ENCODE measurements around the gene C11orf91. TPM values are rescaled to one million over a fixed set of nuclear protein-coding genes. Genes with fewer than 3 reads are reported as not detected.
"Not testable (repeated sequence)": the region's sequence is repeated elsewhere in the genome, so short reads cannot be mapped to it uniquely, and the experiment has no call there.

The C11orf91 gene
- total RNA-seq, 1 experiment from 2014 or later, result not detected

DNA sequence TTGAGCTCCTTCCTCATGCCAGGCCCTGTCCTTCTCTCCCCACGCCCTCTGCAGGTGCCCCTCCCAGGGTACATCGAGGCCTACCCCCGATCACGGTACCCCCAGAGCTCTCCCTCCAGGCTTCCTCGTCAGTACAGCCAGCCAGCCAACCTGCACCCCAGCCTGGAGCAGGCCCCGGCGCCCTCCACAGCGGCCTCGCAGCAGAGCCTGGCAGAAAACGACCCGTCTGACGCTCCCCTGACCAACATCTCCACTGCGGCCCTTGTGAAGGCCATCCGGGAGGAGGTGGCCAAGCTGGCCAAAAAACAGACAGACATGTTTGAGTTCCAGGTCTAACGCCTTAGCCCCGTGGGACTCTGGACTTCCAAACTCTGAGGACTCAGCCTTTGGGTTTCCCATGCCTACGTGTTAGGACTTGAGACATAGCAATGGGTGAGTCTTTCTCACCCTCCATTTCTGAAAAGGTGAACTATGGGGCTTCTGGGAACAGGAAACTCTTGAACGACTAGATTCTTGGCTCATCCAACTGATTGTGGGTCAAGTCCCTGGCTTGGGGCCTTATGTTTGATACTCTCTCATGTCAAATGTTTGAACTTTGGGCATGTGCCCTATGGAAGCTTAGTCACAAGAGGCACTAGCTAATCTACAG is 32.7 kb downstream of the C11orf91 start:
- H3K36me3 ChIP-seq, result no peaks in the 10 kb centered on the region
- H3K4me3 ChIP-seq, result no peak overlapping the region
- DNase-seq, result no peak
- H3K27me3 ChIP-seq, result no peaks in the 10 kb centered on the region
- H3K9me3 ChIP-seq, result no peaks in the 10 kb centered on the region

DNA sequence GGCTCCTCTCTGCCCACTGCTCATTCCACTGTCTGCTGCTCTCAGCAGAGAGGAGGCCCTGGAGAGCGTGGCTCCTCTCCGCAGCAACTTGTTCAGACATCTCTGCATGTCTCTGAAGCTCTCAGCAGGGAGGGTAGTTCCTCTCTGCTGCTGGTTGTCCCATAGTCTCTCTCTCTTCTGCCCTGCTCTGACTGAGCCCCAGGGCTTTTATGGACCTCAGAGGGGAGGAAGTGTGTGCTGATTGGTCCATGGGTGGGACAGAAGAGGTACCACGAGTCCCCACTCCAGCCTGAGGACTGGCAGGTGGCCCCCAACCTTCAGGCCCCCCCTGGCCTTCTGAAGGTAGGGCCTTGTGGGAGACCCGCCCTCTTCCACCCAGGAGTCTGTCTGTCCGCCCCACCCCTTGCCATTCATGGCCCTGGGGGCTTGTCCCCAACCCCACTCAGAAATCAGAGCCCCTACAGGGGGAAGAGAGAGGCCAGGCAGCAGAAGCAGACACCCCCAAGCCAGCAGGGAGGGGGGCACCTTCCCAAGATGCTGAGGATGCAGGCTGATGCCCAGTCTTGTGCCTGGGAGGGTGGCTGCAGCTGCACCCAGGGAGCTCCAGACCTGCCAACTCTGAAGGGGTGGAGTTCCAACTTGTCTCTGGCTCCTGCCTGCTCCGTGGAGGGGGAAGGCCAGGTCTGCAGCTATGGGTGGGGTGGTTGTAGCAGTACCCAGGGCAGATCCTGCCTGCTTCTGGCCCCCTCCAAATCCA is 35.1 kb downstream of the C11orf91 start:
- H3K4me3 ChIP-seq, result no peak overlapping the region
- no peaks in the 10 kb centered on the region for H3K27me3 ChIP-seq
- no peaks in the 10 kb centered on the region for H3K9me3 ChIP-seq
- no peak for DNase-seq
- no peaks in the 10 kb centered on the region for H3K36me3 ChIP-seq

DNA sequence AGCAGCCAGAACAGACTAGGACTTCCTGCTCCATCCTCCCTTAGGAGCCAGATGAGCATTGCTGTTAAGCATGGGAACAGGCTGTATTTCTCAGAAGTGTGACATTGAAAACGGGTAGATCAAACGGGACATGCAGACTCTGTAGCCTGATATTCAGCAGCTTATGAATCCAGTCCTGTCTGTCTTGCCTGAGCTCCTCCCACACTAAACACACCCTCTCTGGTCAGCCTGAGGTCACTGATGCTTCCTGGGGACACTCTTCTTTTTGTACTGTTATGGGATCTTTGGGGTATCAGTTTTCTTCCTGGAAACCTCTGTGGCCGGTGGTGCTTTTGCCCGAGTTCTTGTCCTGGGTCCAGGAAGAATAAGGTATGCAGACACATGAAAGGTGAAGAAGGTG is 35.8 kb downstream of the C11orf91 start:
- DNase-seq, result no peak
- Histone ChIP-seq H3K4me3 (no peak overlapping the region), H3K36me3 (no peaks in the 10 kb centered on the region), H3K9me3 (no peaks in the 10 kb centered on the region), H3K27me3 (no peaks in the 10 kb centered on the region)

DNA sequence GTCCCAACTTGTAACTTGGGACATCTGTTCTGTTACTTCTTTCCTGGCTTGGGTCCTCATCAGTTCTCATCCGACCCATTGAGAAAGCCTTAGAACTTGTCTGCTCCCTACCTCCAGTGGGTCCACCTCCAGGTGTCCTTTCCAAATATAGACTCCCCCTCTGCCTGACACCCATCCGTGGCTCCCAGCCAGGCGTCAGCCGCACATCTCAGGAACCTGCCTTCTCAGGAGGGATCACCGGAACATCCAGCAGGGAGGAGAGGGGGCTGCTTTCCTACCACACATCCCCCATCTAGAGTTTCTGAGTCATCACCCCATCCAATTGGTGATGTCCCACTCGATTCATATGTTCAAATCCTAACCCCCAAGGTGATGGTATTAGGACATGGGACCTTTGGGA is 36.5 kb downstream of the C11orf91 start:
- Histone ChIP-seq H3K27me3 (no peaks in the 10 kb centered on the region), H3K4me3 (no peak overlapping the region), H3K9me3 (no peaks in the 10 kb centered on the region), H3K36me3 (no peaks in the 10 kb centered on the region)
- DNase-seq, result no peak

DNA sequence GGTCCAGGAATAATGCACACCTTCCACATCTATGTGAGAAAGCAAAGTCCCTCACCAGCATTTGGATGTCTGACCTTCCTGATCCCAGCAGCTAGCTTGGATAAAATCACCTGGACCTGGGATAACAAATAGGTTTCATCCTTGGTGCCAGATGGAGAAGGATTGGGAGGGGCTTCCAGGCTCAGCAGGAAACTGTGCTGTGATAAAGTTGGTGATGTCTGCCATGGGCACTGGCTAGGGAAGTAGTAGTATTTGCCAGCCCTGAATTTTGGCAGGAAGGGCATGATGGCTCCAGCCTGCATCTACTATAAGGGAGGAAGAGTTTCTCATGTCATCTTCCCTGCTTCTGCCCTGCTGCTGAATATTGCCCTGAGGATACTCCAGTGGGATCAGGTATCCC is 37.5 kb downstream of the C11orf91 start:
- no peaks in the 10 kb centered on the region for H3K36me3 ChIP-seq
- no peak for DNase-seq
- no peaks in the 10 kb centered on the region for H3K9me3 ChIP-seq
- no peaks in the 10 kb centered on the region for H3K27me3 ChIP-seq
- no peak overlapping the region for H3K4me3 ChIP-seq

DNA sequence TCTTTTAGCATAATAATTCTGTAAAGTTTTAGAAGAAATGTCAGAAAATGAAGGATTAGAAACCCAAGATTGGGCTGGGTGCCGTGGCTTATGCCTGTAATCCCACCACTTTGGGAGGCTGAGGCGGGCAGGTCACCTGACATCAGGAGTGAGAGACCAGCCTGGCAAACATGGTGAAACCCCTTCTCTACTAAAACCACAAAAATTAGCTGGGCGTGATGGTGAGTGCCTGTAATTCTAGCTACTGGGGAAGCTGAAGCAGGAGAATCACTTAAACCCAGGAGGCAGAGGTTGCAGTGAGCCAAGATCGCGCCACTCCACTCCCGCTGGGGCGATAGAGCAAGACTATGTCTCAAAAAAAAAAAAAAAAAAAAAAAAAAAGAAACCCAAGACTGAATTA is 39.1 kb downstream of the C11orf91 start:
- not testable (repeated sequence) for H3K4me3 ChIP-seq, DNase-seq, H3K27me3 ChIP-seq, H3K36me3 ChIP-seq, H3K9me3 ChIP-seq

DNA sequence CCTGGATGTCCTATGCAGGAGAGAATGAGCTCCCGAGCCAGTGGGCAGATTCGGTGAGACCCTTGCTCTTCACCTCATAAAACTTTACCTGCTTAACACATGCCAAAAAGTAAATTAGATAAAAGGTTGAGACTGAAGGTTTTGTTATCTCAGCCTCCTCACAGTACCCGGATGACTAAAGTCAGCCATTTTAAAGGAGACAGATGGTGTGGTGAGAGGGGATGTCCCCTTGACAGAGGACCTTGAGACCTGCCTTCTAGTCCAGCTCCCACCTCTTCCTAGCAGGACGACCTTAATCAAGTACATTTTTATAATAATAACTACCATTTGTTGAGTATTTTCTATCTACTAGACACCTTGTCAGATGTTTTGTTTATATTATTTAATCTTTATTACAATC is 39.7 kb downstream of the C11orf91 start:
- DNase-seq, result no peak
- Histone ChIP-seq H3K9me3 (no peaks in the 10 kb centered on the region), H3K36me3 (no peaks in the 10 kb centered on the region), H3K27me3 (no peaks in the 10 kb centered on the region), H3K4me3 (no peak overlapping the region)

DNA sequence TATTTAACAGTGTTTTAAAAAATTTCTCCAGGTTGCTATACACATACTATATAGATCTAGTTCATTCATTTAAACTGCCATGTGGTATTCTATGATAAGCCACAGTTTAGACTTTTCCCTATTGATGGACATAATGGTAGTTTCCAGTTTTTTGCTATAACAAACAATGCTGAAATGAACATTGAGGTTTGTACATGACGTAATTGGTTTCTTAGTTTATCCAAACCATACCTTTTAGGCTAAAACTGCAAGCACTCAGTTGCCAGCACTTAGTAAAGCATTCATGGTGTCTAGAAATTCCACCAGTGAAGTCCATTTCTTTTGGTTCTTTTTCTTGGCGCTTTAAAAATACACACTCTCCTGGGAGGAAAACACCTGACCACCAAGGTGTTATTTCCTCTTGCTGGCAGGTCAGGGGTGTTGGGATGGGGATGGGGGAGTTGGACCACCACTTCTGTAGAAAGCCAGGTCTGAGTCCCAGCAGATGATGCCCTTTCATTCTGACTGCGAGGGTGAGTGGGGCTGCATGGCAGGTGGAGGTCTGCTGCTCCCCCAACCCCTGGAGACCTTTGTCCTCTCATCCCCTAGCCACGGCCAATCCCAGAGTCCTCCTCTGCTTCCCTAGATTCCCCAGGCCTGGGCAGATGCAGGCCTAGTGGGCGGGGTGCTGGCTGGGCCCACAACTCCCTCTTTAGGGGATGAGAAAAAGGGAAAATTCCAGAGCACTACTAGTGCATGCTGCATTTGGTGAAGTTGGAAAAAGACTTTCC is 41.1 kb downstream of the C11orf91 start:
- Histone ChIP-seq H3K9me3 (no peaks in the 10 kb centered on the region), H3K27me3 (no peaks in the 10 kb centered on the region), H3K4me3 (no peak overlapping the region), H3K36me3 (no peaks in the 10 kb centered on the region)
- no peak for DNase-seq

DNA sequence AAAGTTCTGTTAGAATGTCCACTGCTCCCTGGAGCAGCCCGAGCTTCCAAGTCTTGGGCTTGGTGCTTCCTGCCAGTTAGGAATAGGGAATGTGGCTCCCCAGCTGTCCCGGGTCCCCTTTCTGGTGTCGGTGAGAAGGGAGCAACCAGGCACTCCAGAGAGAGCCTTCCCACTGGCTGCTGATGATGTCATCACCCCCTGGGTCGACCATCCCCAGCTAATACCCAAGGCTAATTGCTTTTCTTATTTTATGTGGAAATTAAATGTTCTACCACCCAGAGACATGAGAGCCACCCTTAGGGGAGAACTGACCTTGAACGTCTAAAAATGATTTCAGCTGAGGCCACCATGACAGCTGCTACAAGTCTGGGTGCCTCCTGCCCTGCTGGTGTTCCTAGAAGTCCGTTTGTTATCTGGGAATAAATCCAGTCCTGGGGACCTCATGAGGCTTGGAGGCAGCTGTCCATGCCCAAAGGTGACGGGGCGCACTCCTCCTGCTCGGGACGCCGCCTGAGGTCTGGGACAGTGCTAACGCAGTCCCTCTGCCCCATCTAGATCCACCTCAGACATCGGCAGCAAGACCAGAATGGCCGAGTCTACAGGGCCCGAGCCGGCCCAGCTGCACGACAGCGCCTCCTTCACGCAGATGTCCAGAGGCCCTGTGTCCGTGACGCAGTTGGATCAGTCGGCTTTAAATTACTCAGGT is 42.3 kb downstream of the C11orf91 start:
- Histone ChIP-seq H3K4me3 (no peak overlapping the region), H3K9me3 (no peaks in the 10 kb centered on the region), H3K36me3 (no peaks in the 10 kb centered on the region), H3K27me3 (no peaks in the 10 kb centered on the region)
- DNase-seq, result no peak

DNA sequence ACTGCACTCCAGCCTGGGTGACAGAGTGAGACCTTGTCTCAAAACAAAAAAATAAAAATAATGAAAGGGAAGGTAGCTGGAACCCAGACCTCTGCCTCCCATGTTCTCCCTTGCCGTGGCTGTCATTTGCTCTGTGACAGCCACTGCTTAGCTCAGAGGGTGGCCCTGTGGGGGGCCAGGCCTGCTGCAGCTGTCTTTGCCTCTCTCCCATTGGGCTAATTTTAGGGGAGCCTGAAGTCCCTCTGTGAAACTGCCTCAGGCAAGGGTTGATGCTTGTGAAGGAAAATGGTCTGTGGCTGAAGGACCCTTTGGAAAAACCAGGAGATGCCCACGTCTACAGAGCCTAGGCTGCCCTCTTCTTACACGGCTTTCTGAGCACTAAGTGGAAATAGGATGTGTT is 42.9 kb downstream of the C11orf91 start:
- Histone ChIP-seq H3K27me3 (no peaks in the 10 kb centered on the region), H3K4me3 (no peak overlapping the region), H3K36me3 (no peaks in the 10 kb centered on the region), H3K9me3 (no peaks in the 10 kb centered on the region)
- DNase-seq, result no peak

DNA sequence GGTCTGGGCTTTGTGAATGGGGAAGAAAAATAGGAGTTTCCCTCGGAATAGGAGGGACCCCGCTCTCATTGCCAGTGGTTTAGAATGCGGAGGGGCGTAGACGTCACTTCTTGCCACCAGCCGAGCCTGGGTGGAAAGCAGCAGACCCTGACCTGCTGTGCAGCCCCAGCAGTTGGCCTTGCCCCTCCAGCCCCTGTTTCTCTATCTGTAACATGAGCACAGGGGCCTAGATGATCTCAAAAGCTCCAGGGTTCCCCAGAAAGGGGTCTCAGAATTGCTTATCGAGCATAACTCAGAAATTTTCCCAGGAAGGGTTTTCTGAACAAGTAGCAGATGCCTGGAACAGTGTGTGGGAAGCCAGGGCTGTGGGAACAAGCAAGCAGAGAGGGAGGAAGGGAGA is 43.9 kb downstream of the C11orf91 start:
- no peak for DNase-seq
- Histone ChIP-seq H3K4me3 (no peak overlapping the region), H3K27me3 (no peaks in the 10 kb centered on the region), H3K9me3 (no peaks in the 10 kb centered on the region), H3K36me3 (no peaks in the 10 kb centered on the region)

DNA sequence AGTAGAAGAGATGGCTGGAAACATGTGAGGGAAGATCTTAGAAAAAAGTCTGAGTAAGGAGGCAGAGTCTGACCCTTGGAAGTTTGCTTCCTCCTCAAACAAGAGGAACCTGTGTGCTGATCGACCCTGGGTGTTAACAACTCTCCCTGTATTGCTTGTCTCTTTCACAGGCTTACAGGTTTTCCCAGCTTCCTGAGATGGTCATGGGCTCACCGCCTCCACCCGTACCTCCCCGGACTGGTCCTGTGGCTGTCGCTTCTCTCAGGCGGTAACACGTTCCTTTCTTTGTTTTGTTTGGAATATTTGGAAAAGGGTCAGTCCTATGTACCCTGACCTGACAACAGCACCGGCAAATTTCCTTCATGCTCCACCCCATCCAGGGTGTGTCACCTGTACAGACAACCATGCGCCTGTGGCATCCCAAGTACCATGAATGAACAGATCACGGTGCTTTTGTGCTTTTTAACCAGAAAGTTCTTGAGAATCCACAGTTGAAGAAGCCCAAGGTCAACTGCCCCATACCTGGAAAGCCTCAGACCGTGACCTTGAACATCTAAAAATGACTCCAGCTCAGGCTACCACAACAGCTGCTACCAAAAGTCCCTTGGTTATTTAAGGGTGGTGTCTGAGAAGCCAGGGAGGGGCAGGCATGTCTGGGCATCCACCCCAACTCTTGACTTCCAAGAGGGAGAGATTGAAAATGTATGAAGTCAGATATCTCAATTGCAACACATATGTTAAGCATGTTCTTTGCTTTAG is 44.6 kb downstream of the C11orf91 start:
- H3K27me3 ChIP-seq, result no peaks in the 10 kb centered on the region
- no peaks in the 10 kb centered on the region for H3K9me3 ChIP-seq
- no peak overlapping the region for H3K4me3 ChIP-seq
- H3K36me3 ChIP-seq, result no peaks in the 10 kb centered on the region
- no peak for DNase-seq

DNA sequence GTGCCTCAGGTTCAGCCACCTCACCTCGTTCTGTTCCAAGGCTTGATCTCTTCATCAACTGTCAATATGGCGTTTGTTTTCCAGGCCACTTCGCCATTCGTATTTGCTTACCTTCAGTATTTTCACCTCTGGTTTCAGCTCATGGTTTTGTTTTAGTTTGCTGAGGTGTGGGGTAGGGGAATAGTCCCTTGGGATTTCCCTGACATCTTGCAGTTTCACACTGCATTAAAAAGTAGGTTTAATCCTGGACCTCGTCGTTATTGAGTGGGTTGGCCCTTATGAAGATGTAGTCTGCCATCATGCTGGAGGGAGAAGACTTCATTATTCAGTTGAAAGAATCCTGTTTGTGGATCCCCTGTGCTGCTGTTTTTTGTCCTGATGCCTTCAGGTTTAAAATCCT is 46.0 kb downstream of the C11orf91 start:
- no peak overlapping the region for H3K4me3 ChIP-seq
- no peaks in the 10 kb centered on the region for H3K36me3 ChIP-seq

DNA sequence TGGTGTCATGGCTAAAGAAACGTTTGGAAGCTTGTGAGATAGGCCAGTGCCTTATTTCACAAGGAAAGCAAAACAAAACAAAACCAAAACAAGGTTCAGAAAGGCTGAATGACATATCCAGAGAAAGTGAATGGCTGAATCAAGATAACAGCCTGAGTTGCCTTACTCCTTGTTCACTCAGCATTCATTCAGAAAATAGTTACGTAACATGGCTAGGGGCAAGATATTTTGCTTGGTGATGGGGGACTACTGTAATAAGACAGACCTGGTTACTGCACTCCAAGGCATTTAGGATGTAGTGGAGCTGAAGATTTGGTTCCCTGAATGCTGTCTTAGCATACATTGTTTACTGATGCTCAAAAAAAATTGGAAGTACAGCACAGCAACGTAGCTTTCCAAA is 47.7 kb downstream of the C11orf91 start:
- Histone ChIP-seq H3K4me3 (no peak overlapping the region), H3K27me3 (no peaks in the 10 kb centered on the region), H3K36me3 (no peaks in the 10 kb centered on the region), H3K9me3 (no peaks in the 10 kb centered on the region)
- DNase-seq, result no peak

More for the DNA sequence above, 46.0 kb downstream of the C11orf91 start:
- Histone ChIP-seq H3K9me3 (no peaks in the 10 kb centered on the region), H3K27me3 (no peaks in the 10 kb centered on the region)
- DNase-seq, result no peak

DNA sequence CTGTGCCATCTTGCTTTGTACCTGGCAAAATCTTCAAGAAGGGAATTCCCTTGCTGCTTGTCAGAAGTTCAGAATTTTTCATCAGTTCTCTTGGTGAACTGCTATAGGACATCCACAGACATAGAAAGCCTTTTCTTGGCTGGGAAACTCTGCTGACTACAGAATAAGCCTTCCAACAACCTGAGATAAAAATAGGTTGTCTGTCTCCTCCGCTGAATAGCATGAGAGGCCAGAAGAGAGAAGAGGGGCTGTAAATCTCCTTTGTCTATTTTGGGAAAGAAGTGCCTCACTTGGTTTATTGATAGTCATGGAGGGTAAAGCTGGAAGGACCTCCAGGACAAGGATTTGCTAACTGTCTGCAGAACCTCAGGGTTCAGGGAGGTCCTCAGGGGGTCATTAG is 48.2 kb downstream of the C11orf91 start:
- no peaks in the 10 kb centered on the region for H3K36me3 ChIP-seq
- H3K4me3 ChIP-seq, result no peak overlapping the region
- no peak for DNase-seq
- no peaks in the 10 kb centered on the region for H3K27me3 ChIP-seq
- no peaks in the 10 kb centered on the region for H3K9me3 ChIP-seq

DNA sequence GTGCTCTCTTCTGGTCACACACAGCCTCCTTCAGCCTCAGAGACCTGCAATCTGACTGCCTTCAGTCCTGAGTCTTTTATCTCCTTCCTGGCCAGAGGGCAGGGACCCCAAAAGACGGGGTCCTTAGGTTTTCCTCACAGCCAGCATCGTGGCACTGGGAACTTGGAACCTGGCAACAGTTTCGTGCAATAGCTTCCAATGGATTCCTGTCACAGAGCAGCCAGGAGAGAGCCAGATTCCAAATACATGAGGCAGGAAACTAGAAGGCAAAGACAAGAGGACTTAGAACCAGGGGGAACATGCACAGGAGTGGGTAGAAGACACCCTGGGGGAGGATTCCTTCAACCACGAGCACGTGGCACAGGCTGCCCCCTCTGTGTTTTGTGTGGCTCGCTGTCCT is 48.6 kb downstream of the C11orf91 start:
- Histone ChIP-seq H3K4me3 (no peak overlapping the region), H3K36me3 (no peaks in the 10 kb centered on the region), H3K9me3 (no peaks in the 10 kb centered on the region), H3K27me3 (no peaks in the 10 kb centered on the region)
- DNase-seq, result no peak
